Endodermal cell (in vitro differentiated cells): Measurements from ENCODE around the gene KCNMA1. TPM values are rescaled to one million over a fixed set of nuclear protein-coding genes. Genes with fewer than 3 reads are reported as not detected.

Source experiments
- DNase-seq: peaks from one replicate; pipeline ENCODE4 v3.0.0-alpha.2; 2017
- H3K27ac ChIP-seq: 2 replicates; pipeline ENCODE4 v1.5.1; 2013; ENCODE audit warnings: mild to moderate bottlenecking, low read depth, low read length, moderate library complexity
- H3K27me3 ChIP-seq: 2 replicates; pipeline ENCODE4 v1.6.1; 2013; ENCODE audit warnings: mild to moderate bottlenecking, low read length, moderate library complexity; ENCODE audit not compliant: insufficient read depth, control insufficient read depth, poor library complexity, severe bottlenecking
- H3K36me3 ChIP-seq: 2 replicates; pipeline ENCODE4 v1.7.0; 2013; ENCODE audit warnings: mild to moderate bottlenecking, low read length, moderate library complexity; ENCODE audit not compliant: control insufficient read depth, insufficient read depth
- H3K4me1 ChIP-seq: one replicate; pipeline ENCODE4 v1.7.0; 2013; ENCODE audit warnings: low read length; ENCODE audit not compliant: control insufficient read depth, insufficient read depth
- H3K4me3 ChIP-seq: 2 replicates; pipeline ENCODE4 v1.5.1; 2013; ENCODE audit warnings: mild to moderate bottlenecking, low read length, moderate library complexity
- H3K9ac ChIP-seq: 2 replicates; pipeline ENCODE4 v1.6.1; 2013; ENCODE audit warnings: mild to moderate bottlenecking, low read length, moderate library complexity; ENCODE audit not compliant: poor library complexity, severe bottlenecking; ENCODE audit errors: extremely low read depth
- H3K9me3 ChIP-seq: 2 replicates; pipeline ENCODE4 v1.6.1; 2013; ENCODE audit warnings: mild to moderate bottlenecking, low read length, moderate library complexity; ENCODE audit not compliant: control insufficient read depth
- H3K27ac Mint-ChIP-seq: 2 replicates; pipeline ENCODE4 v1.8.0; 2020; ENCODE audit warnings: mixed read lengths
- H3K27me3 Mint-ChIP-seq: 2 replicates; pipeline ENCODE4 v1.8.0; 2021; ENCODE audit warnings: mild to moderate bottlenecking, mixed read lengths; ENCODE audit not compliant: insufficient read depth
- H3K36me3 Mint-ChIP-seq: 2 replicates; pipeline ENCODE4 v1.8.0; 2020; ENCODE audit warnings: low read depth, mixed read lengths
- H3K4me1 Mint-ChIP-seq: 2 replicates; pipeline ENCODE4 v1.8.0; 2020; ENCODE audit warnings: mixed read lengths
- H3K4me3 Mint-ChIP-seq: 2 replicates; pipeline ENCODE4 v1.8.0; 2020; ENCODE audit warnings: mild to moderate bottlenecking, moderate library complexity, mixed read lengths
- H3K9me3 Mint-ChIP-seq: 2 replicates; pipeline ENCODE4 v1.8.0; 2020; ENCODE audit warnings: mild to moderate bottlenecking, mixed read lengths
- WGBS, 2 experiments: methylation state at CpG; one replicate each; pipeline versions ENCODE4 v1.1.5 to v1.1.7; 2013; ENCODE audit warnings: missing lambda C conversion rate in 2 of 2, mixed read lengths in 1 of 2; ENCODE audit not compliant: insufficient coverage in 1 of 2, insufficient read length in 1 of 2; 5-methylcytosine and 5-hydroxymethylcytosine counted together
- total RNA-seq, 2 donors: library from RNA; stranded (reverse); fragmentation: NEBNext Ultra II Directional in 1 of 2; extraction: Animal tissue kit (Norgen Biotek cat#: 25700) in 1 of 2; gene quantifications; 2 replicates in 1 of 2; 3 replicates in 1 of 2; pipeline ENCODE4 v1.2.1, GENCODE V29; 2021
- TF ChIP-seq, protein P1 (sequence below): fragments of 200-600 bp; sonication (generic); conservative IDR thresholded peaks from 2 replicates; pipeline ENCODE4 v1.5.0; 2021; ENCODE audit warnings: antibody characterized with exemption, mild to moderate bottlenecking

KCNMA1 gene
- total RNA-seq, 2 donors from 2014 or later: 0.55 to 1.3 TPM

DNA sequence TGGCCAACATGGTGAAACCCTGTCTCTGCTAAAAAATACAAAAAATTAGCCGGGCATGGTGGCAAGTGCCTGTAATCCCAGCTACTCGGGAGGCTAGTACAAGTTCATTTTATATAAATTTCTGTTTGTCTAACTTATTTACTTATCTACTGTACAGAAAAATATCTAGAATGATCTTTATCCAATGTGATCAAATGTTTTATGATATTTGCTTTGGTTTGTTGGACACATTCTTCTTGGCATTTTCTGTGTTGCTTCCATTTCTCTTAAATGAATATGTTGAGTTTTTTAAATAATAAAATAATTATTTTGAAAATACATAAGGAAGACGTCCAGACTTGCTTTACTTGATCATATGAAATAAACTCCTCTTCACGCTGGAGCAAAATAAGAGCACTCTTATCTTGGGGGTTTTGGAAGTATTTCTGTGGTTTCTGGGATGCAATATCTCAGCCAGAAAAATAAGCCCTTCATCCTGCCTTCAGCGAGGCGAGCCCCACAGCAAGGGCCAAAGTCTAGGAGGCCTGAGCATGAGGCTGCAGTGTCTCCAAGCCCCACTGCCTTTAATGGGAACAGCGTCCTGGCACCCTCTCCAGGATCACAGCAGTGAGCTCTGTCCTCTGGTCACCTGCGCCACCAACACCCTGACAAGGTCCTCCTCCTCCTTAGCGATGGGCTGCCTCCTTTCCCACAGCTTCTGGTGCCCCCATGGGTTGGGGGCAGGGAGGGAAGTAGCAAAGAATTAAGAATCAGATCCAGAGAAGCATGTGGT, 480.2 kb downstream of the KCNMA1 start:
- Mint-ChIP-seq H3K36me3 (no peaks in the 10 kb centered on the region), H3K27me3 (peaks cover 2% of the 10 kb centered on the region), H3K4me3 (no peak overlapping the region), H3K9me3 (no peaks in the 10 kb centered on the region), H3K4me1 (peaks cover 7% of the 10 kb centered on the region), H3K27ac (no peak overlapping the region)
- no peak for DNase-seq
- no peak overlapping the region for H3K4me3 ChIP-seq
- no peak overlapping the region for H3K9ac ChIP-seq
- 88 to 93% methylated on average over 3 to 8 of the region's 9 CpGs for WGBS, 2 experiments
- no peaks in the 10 kb centered on the region for H3K27me3 ChIP-seq
- H3K4me1 ChIP-seq: peaks cover 4% of the 10 kb centered on the region
- TF ChIP-seq, protein P1, sequence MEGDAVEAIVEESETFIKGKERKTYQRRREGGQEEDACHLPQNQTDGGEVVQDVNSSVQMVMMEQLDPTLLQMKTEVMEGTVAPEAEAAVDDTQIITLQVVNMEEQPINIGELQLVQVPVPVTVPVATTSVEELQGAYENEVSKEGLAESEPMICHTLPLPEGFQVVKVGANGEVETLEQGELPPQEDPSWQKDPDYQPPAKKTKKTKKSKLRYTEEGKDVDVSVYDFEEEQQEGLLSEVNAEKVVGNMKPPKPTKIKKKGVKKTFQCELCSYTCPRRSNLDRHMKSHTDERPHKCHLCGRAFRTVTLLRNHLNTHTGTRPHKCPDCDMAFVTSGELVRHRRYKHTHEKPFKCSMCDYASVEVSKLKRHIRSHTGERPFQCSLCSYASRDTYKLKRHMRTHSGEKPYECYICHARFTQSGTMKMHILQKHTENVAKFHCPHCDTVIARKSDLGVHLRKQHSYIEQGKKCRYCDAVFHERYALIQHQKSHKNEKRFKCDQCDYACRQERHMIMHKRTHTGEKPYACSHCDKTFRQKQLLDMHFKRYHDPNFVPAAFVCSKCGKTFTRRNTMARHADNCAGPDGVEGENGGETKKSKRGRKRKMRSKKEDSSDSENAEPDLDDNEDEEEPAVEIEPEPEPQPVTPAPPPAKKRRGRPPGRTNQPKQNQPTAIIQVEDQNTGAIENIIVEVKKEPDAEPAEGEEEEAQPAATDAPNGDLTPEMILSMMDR: no peak
- no peaks in the 10 kb centered on the region for H3K9me3 ChIP-seq
- H3K36me3 ChIP-seq: no peaks in the 10 kb centered on the region
- no peak overlapping the region for H3K27ac ChIP-seq

DNA sequence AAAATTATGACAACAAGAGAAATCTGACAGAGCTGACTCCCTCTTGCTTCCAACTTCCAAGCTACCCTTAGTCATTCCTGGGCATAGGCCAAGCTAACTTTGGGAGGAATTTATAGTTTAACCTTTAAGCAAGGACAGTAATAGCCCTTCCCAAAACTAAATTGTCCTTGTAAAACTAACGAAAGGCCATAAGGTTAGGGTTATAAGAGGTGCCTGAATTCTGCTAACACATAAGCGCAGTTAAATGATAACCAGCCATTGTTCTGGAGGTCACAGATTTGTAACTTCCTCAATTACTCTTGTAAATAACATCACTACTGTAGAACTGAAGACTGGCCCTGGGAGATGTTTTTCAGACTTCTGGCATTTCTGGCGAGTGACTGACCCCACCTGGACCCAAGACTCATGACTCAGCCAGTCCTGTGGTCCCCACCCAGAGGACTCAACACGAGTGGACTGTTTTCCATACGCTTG, 481.2 kb downstream of the KCNMA1 start:
- H3K36me3 ChIP-seq: no peaks in the 10 kb centered on the region
- no peak overlapping the region for H3K27ac ChIP-seq
- peaks cover 2% of the 10 kb centered on the region for H3K27me3 Mint-ChIP-seq
- WGBS, 2 experiments: 89 to 92% methylated on average over 3 to 5 of the region's 5 CpGs
- no peak overlapping the region for H3K4me3 Mint-ChIP-seq
- TF ChIP-seq, protein P1: no peak
- H3K4me1 Mint-ChIP-seq: peaks cover 11% of the 10 kb centered on the region
- H3K27ac Mint-ChIP-seq: no peak overlapping the region
- H3K27me3 ChIP-seq: no peaks in the 10 kb centered on the region
- H3K4me1 ChIP-seq: peaks cover 4% of the 10 kb centered on the region
- no peak overlapping the region for H3K9ac ChIP-seq
- H3K9me3 Mint-ChIP-seq: no peaks in the 10 kb centered on the region
- DNase-seq: no peak
- no peaks in the 10 kb centered on the region for H3K36me3 Mint-ChIP-seq
- no peak overlapping the region for H3K4me3 ChIP-seq
- H3K9me3 ChIP-seq: no peaks in the 10 kb centered on the region

DNA sequence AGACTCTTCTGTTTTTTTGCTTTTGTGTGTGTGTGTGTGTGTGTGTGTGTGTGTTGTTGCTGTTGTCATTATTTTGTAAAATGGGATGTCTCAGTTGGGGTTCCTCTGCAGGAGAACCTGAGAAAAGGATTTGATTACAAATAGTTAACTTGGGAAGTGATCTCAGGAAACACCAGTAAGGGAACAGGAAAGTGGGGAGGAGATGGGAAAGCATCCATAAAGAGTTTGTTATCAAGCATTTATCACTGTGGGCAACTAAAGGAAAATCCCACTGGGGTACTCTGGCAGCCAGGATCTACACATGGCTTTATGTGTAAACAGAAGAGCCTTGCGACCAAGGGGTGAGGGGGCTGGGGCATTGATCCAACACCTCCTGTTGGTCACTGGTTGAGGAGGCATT, 485.4 kb downstream of the KCNMA1 start:
- peaks cover 7% of the 10 kb centered on the region for H3K27me3 Mint-ChIP-seq
- no peak overlapping the region for H3K4me3 Mint-ChIP-seq
- no peak overlapping the region for H3K4me3 ChIP-seq
- H3K4me1 ChIP-seq: peaks cover 4% of the 10 kb centered on the region
- H3K9me3 ChIP-seq: no peaks in the 10 kb centered on the region
- no peaks in the 10 kb centered on the region for H3K36me3 Mint-ChIP-seq
- WGBS, 2 experiments: 82 to 100% methylated on average over 1 of the region's 1 CpG
- H3K36me3 ChIP-seq: no peaks in the 10 kb centered on the region
- H3K9me3 Mint-ChIP-seq: no peaks in the 10 kb centered on the region
- no peak overlapping the region for H3K27ac ChIP-seq
- TF ChIP-seq, protein P1: no peak
- H3K4me1 Mint-ChIP-seq: peaks cover 15% of the 10 kb centered on the region
- peaks cover 12% of the 10 kb centered on the region for H3K27me3 ChIP-seq
- no peak for DNase-seq
- no peak overlapping the region for H3K27ac Mint-ChIP-seq
- no peak overlapping the region for H3K9ac ChIP-seq
